ENCODE results near the gene TKFC.

Gene TKFC

GRCh38 chr11:61358566-61358965 is 25.5 kb downstream of the TKFC start:
- no peaks in the 10 kb centered on the region for H3K27me3 ChIP-seq (ENCODE audit: control insufficient read depth, insufficient read depth, low read length)
- H3K9ac ChIP-seq (ENCODE audit: low read length) = no peak overlapping the region
- 0 out of 2 replicates have a peak, but pooled peaks cover 3% of the 10 kb centered on the region for H3K4me1 ChIP-seq (ENCODE audit: control insufficient read depth, insufficient read depth, low read length)
- no peaks in the 10 kb centered on the region for H3K9me3 ChIP-seq (ENCODE audit: control insufficient read depth, insufficient read depth, low read depth, low read length)
- no peak overlapping the region for H3K4me3 ChIP-seq (ENCODE audit: low read depth, low read length)
- no peak overlapping the region for H3K27ac ChIP-seq (ENCODE audit: low read depth, low read length)
- peaks cover 4% of the 10 kb centered on the region for H3K36me3 ChIP-seq (ENCODE audit: control insufficient read depth, insufficient read depth, low read length)

DNA sequence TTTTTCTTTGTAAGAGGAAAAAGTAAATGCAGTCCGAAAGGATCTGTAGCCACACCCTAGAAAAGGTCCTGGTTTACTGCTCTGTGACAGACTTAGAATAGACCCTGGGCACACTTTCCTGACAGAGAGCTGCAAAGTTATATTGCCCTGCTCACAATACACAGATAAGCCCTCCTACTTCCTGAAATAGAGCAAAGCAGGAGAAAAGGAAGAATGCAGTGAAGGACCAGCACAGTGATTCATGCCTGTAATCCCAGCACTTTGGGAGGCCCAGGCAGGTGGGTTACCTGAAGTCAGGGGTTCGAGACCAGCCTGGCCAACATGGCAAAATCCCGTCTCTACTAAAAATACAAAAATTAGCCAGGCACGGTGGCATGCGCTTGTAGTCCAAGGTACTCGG is 26.5 kb downstream of the TKFC start:
- Histone ChIP-seq H3K4me1 (ENCODE audit: control insufficient read depth, insufficient read depth, low read length) (0 out of 2 replicates have a peak, but pooled peaks cover 3% of the 10 kb centered on the region), H3K27me3 (ENCODE audit: control insufficient read depth, insufficient read depth, low read length) (no peaks in the 10 kb centered on the region), H3K36me3 (ENCODE audit: control insufficient read depth, insufficient read depth, low read length) (peaks cover 11% of the 10 kb centered on the region), H3K9ac (ENCODE audit: low read length) (no peak overlapping the region), H3K9me3 (ENCODE audit: control insufficient read depth, insufficient read depth, low read depth, low read length) (no peaks in the 10 kb centered on the region), H3K27ac (ENCODE audit: low read depth, low read length) (no peak overlapping the region), H3K4me3 (ENCODE audit: low read depth, low read length) (no peak overlapping the region)

GRCh38 chr11:61361237-61361740 is 28.3 kb downstream of the TKFC start:
- H3K4me1 ChIP-seq (ENCODE audit: control insufficient read depth, insufficient read depth, low read length) = 0 out of 2 replicates have a peak, but pooled peaks cover 3% of the 10 kb centered on the region
- H3K4me3 ChIP-seq (ENCODE audit: low read depth, low read length) = peak overlapping the region; percentile 76
- peaks cover 24% of the 10 kb centered on the region for H3K36me3 ChIP-seq (ENCODE audit: control insufficient read depth, insufficient read depth, low read length)
- H3K27ac ChIP-seq (ENCODE audit: low read depth, low read length) = peak overlapping the region; percentile 99
- H3K9ac ChIP-seq (ENCODE audit: low read length) = peak overlapping the region; percentile 98
- H3K27me3 ChIP-seq (ENCODE audit: control insufficient read depth, insufficient read depth, low read length) = no peaks in the 10 kb centered on the region
- H3K9me3 ChIP-seq (ENCODE audit: control insufficient read depth, insufficient read depth, low read depth, low read length) = no peaks in the 10 kb centered on the region

- H3K9ac ChIP-seq (ENCODE audit: low read length) = peak within 1 kb of the TSS; percentile 98
- H3K4me3 ChIP-seq (ENCODE audit: low read depth, low read length) = peak within 1 kb of the TSS; percentile 76
- H3K4me1 ChIP-seq (ENCODE audit: control insufficient read depth, insufficient read depth, low read length) = 0 out of 2 replicates have a peak, but pooled peaks cover 3% of the 10 kb centered on the region
- H3K9me3 ChIP-seq (ENCODE audit: control insufficient read depth, insufficient read depth, low read depth, low read length) = no peaks in the 10 kb centered on the region
- peaks cover 30% of the 10 kb centered on the region for H3K36me3 ChIP-seq (ENCODE audit: control insufficient read depth, insufficient read depth, low read length)
- H3K27me3 ChIP-seq (ENCODE audit: control insufficient read depth, insufficient read depth, low read length) = no peaks in the 10 kb centered on the region
- peak within 1 kb of the TSS; percentile 99 for H3K27ac ChIP-seq (ENCODE audit: low read depth, low read length)
Measured at GRCh38 chr11:61361741-61362541, 28.9 kb downstream of the TKFC start, which contains the start of the genes CYB561A3 and TMEM138. TSS of gene CYB561A3 (minus strand) at chr11:61361882. CDS start at chr11:61356713, 5,169 bp downstream. TSS of gene TMEM138 (plus strand) at chr11:61362374. CDS start at chr11:61364391, 2,017 bp downstream.

DNA sequence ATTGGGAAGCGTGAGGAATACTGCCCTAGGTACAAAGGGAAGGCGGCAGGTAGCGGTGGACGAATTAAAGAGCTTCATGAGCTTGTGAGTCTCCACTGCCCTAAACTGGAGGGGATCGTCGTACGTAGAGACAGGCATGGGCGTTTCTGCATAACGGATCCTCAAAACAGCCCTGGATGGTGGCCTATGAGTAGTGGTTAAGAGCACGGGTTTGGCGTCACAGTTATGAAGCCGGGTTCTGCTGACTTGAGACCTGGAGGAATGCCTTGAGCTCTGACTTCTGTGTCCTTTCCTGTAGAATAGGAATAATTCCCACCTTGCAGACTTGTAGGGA is 29.5 kb downstream of the TKFC start:
- Histone ChIP-seq H3K27me3 (ENCODE audit: control insufficient read depth, insufficient read depth, low read length) (no peaks in the 10 kb centered on the region), H3K9me3 (ENCODE audit: control insufficient read depth, insufficient read depth, low read depth, low read length) (no peaks in the 10 kb centered on the region), H3K27ac (ENCODE audit: low read depth, low read length) (peak overlapping the region; percentile 99; the same call in 1 of the 2 replicates), H3K4me1 (ENCODE audit: control insufficient read depth, insufficient read depth, low read length) (0 out of 2 replicates have a peak, but pooled peaks cover 3% of the 10 kb centered on the region), H3K36me3 (ENCODE audit: control insufficient read depth, insufficient read depth, low read length) (peaks cover 36% of the 10 kb centered on the region), H3K4me3 (ENCODE audit: low read depth, low read length) (peak overlapping the region; percentile 76), H3K9ac (ENCODE audit: low read length) (peak overlapping the region; percentile 98)

DNA sequence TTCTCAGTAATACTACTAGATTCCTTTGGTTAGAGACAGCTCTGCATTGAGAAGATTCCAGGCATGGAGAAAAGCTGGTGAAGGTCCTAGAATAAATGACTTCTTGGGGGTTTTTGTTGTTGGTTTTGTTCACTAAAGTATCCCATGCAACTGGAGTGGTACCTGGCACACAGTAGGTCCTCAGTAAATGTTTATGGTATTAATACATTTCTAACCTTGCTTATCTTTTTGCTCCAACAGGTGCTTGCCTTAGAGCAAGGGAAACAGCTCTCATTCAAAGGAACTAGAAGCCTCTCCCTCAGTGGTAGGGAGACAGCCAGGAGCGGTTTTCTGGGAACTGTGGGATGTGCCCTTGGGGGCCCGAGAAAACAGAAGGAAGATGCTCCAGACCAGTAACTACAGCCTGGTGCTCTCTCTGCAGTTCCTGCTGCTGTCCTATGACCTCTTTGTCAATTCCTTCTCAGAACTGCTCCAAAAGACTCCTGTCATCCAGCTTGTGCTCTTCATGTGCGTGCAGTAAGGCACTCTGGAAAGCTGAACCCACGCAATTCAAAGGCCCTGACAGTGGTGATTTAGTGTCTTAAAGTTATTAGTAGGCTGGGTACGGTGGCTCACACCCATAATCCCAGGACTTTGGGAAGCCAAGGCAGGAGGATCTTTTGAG is 31.1 kb downstream of the TKFC start:
- H3K27ac ChIP-seq (ENCODE audit: low read depth, low read length) = no peak overlapping the region
- no peak overlapping the region for H3K9ac ChIP-seq (ENCODE audit: low read length)
- H3K4me3 ChIP-seq (ENCODE audit: low read depth, low read length) = no peak overlapping the region
- no peaks in the 10 kb centered on the region for H3K27me3 ChIP-seq (ENCODE audit: control insufficient read depth, insufficient read depth, low read length)
- 0 out of 2 replicates have a peak, but pooled peaks cover 3% of the 10 kb centered on the region for H3K4me1 ChIP-seq (ENCODE audit: control insufficient read depth, insufficient read depth, low read length)
- no peaks in the 10 kb centered on the region for H3K9me3 ChIP-seq (ENCODE audit: control insufficient read depth, insufficient read depth, low read depth, low read length)
- H3K36me3 ChIP-seq (ENCODE audit: control insufficient read depth, insufficient read depth, low read length) = peaks cover 51% of the 10 kb centered on the region

GRCh38 chr11:61367406-61367805 is 34.4 kb downstream of the TKFC start:
- H3K4me1 ChIP-seq (ENCODE audit: control insufficient read depth, insufficient read depth, low read length) = no peaks in the 10 kb centered on the region
- no peaks in the 10 kb centered on the region for H3K27me3 ChIP-seq (ENCODE audit: control insufficient read depth, insufficient read depth, low read length)
- H3K4me3 ChIP-seq (ENCODE audit: low read depth, low read length) = no peak overlapping the region
- H3K9me3 ChIP-seq (ENCODE audit: control insufficient read depth, insufficient read depth, low read depth, low read length) = peaks cover 10% of the 10 kb centered on the region
- H3K9ac ChIP-seq (ENCODE audit: low read length) = no peak overlapping the region
- peaks cover 73% of the 10 kb centered on the region for H3K36me3 ChIP-seq (ENCODE audit: control insufficient read depth, insufficient read depth, low read length)
- H3K27ac ChIP-seq (ENCODE audit: low read depth, low read length) = no peak overlapping the region

DNA sequence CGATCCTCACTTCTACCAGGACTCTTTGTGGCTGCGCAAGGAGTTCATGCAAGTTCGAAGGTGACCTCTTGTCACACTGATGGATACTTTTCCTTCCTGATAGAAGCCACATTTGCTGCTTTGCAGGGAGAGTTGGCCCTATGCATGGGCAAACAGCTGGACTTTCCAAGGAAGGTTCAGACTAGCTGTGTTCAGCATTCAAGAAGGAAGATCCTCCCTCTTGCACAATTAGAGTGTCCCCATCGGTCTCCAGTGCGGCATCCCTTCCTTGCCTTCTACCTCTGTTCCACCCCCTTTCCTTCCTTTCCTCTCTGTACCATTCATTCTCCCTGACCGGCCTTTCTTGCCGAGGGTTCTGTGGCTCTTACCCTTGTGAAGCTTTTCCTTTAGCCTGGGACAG is 35.6 kb downstream of the TKFC start:
- peaks cover 78% of the 10 kb centered on the region for H3K36me3 ChIP-seq (ENCODE audit: control insufficient read depth, insufficient read depth, low read length)
- no peaks in the 10 kb centered on the region for H3K4me1 ChIP-seq (ENCODE audit: control insufficient read depth, insufficient read depth, low read length)
- H3K27ac ChIP-seq (ENCODE audit: low read depth, low read length) = no peak overlapping the region
- H3K9me3 ChIP-seq (ENCODE audit: control insufficient read depth, insufficient read depth, low read depth, low read length) = peaks cover 21% of the 10 kb centered on the region
- H3K9ac ChIP-seq (ENCODE audit: low read length) = no peak overlapping the region
- no peaks in the 10 kb centered on the region for H3K27me3 ChIP-seq (ENCODE audit: control insufficient read depth, insufficient read depth, low read length)
- H3K4me3 ChIP-seq (ENCODE audit: low read depth, low read length) = no peak overlapping the region

DNA sequence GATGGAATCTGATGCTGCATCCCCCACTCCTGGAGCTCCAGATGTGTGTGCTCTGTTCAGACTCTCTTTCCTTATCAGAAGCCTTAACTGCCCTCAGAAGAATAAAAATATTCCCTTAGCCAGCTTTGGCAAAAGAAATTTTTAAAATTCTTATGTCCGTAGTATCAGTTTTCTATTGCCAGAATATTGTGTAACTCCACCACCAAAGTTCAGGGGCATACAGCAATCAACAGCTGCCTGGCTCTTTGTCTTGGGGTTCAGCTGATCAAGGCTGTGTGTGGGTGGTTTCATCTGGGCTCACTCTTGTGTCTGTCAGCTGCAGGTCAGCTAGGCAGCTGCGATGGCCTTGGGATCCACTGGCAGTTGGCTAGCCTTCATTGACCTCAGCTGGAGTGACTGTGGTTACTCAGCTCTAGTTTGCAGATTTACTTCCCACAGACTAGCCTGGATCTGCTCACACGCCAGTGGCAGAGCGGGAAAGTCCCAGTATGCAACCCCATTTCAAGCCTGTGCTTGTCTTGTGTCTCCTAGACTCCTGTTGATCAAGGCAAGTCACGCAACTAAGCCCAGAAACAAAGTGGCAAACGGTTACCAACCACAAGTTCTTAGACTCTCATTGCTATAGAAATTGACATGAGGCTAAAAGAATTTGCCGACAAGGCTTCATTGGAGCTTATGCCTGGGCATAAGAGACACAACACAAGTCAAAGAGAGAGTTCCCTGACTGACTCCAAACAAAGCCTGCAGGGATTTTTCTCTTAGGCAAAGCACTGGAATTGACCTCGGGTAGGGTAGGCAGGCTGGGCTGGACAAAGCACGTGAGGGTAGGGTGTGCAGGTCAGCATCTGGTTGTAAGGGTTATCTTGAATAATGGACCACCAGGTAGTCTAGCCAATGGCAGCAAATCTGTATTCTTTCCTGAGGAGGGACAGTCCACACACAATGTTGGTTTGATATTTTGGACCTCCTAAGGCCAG is 36.6 kb downstream of the TKFC start:
- Histone ChIP-seq H3K9ac (ENCODE audit: low read length) (no peak overlapping the region), H3K4me1 (ENCODE audit: control insufficient read depth, insufficient read depth, low read length) (no peaks in the 10 kb centered on the region), H3K36me3 (ENCODE audit: control insufficient read depth, insufficient read depth, low read length) (peaks cover 72% of the 10 kb centered on the region), H3K4me3 (ENCODE audit: low read depth, low read length) (no peak overlapping the region), H3K9me3 (ENCODE audit: control insufficient read depth, insufficient read depth, low read depth, low read length) (peaks cover 30% of the 10 kb centered on the region), H3K27me3 (ENCODE audit: control insufficient read depth, insufficient read depth, low read length) (no peaks in the 10 kb centered on the region), H3K27ac (ENCODE audit: low read depth, low read length) (no peak overlapping the region)

GRCh38 chr11:61370349-61371005 is 37.4 kb downstream of the TKFC start:
- Histone ChIP-seq H3K27ac (ENCODE audit: low read depth, low read length) (no peak overlapping the region), H3K9ac (ENCODE audit: low read length) (no peak overlapping the region), H3K9me3 (ENCODE audit: control insufficient read depth, insufficient read depth, low read depth, low read length) (peaks cover 34% of the 10 kb centered on the region), H3K4me3 (ENCODE audit: low read depth, low read length) (no peak overlapping the region), H3K27me3 (ENCODE audit: control insufficient read depth, insufficient read depth, low read length) (no peaks in the 10 kb centered on the region), H3K4me1 (ENCODE audit: control insufficient read depth, insufficient read depth, low read length) (no peaks in the 10 kb centered on the region), H3K36me3 (ENCODE audit: control insufficient read depth, insufficient read depth, low read length) (peaks cover 70% of the 10 kb centered on the region)

All from HUES6 (cell line).